Mesothelial cell of epicardium (in vitro differentiated cells): ENCODE data around the gene ATP5MG. TPM values are rescaled to one million over a fixed set of nuclear protein-coding genes. Genes with fewer than 3 reads are reported as not detected.

ENCODE experiments used
- DNase-seq, 2 experiments: peaks; one replicate each; pipeline ENCODE4 v3.0.0; 2021; ENCODE audit warnings: low spot score in 2 of 2; ENCODE audit not compliant: unreplicated experiment in 2 of 2
- H3K27ac Mint-ChIP-seq: 2 replicates; pipeline ENCODE4 v1.8.0; 2021; ENCODE audit warnings: mixed read lengths
- H3K27me3 Mint-ChIP-seq: 2 replicates; pipeline ENCODE4 v1.8.0; 2021; ENCODE audit warnings: low read depth, mixed read lengths
- H3K36me3 Mint-ChIP-seq: 2 replicates; pipeline ENCODE4 v1.8.0; 2021; ENCODE audit warnings: mixed read lengths
- H3K4me1 Mint-ChIP-seq: 2 replicates; pipeline ENCODE4 v1.8.0; 2021; ENCODE audit warnings: mixed read lengths
- H3K4me3 Mint-ChIP-seq: 2 replicates; pipeline ENCODE4 v1.8.0; 2021; ENCODE audit warnings: mild to moderate bottlenecking, moderate library complexity, mixed read lengths
- H3K9me3 Mint-ChIP-seq: 2 replicates; pipeline ENCODE4 v1.8.0; 2021; ENCODE audit warnings: mixed read lengths
- CTCF ChIP-seq: fragments of 200-600 bp; sonication (generic); IDR thresholded peaks from one replicate; pipeline ENCODE4 v1.5.0; 2021; ENCODE audit warnings: antibody characterized with exemption; ENCODE audit not compliant: unreplicated experiment
- total RNA-seq: library from RNA; stranded (reverse); gene quantifications from 3 replicates; pipeline ENCODE4 v1.2.1, GENCODE V29; 2021

The ATP5MG gene
- total RNA-seq, 1 donor from 2014 or later: 180 TPM

- H3K4me3 Mint-ChIP-seq: no peak overlapping the region
- H3K27ac Mint-ChIP-seq: no peak overlapping the region
- no peaks in the 10 kb centered on the region for H3K27me3 Mint-ChIP-seq
- H3K9me3 Mint-ChIP-seq: no peaks in the 10 kb centered on the region
- H3K36me3 Mint-ChIP-seq: no peaks in the 10 kb centered on the region
- no peaks in the 10 kb centered on the region for H3K4me1 Mint-ChIP-seq
- TF ChIP-seq CTCF: no peak
- DNase-seq: no peak
These were observed 17.4 kb downstream of the ATP5MG start for GRCh38 chr11:118418766-118419165.

- no peaks in the 10 kb centered on the region for H3K27me3 Mint-ChIP-seq
- H3K9me3 Mint-ChIP-seq: no peaks in the 10 kb centered on the region
- peaks cover 3% of the 10 kb centered on the region for H3K4me1 Mint-ChIP-seq
- H3K27ac Mint-ChIP-seq: no peak overlapping the region
- no peaks in the 10 kb centered on the region for H3K36me3 Mint-ChIP-seq
- H3K4me3 Mint-ChIP-seq: no peak overlapping the region
- no peak for TF ChIP-seq CTCF
- DNase-seq: no peak
These were observed 26.3 kb downstream of the ATP5MG start for GRCh38 chr11:118427707-118428106.

GRCh38 chr11:118430956-118431355, 29.6 kb downstream of the ATP5MG start:
- H3K4me1 Mint-ChIP-seq: peaks cover 6% of the 10 kb centered on the region
- H3K27me3 Mint-ChIP-seq: no peaks in the 10 kb centered on the region
- H3K36me3 Mint-ChIP-seq: no peaks in the 10 kb centered on the region
- TF ChIP-seq CTCF: no peak
- H3K4me3 Mint-ChIP-seq: no peak overlapping the region
- DNase-seq: no peak
- no peak overlapping the region for H3K27ac Mint-ChIP-seq
- H3K9me3 Mint-ChIP-seq: no peaks in the 10 kb centered on the region

- H3K4me3 Mint-ChIP-seq: peak overlapping the region; percentile 92
- TF ChIP-seq CTCF: no peak
- no peaks in the 10 kb centered on the region for H3K9me3 Mint-ChIP-seq
- DNase-seq: no peak
- H3K4me1 Mint-ChIP-seq: peaks cover 25% of the 10 kb centered on the region
- no peaks in the 10 kb centered on the region for H3K36me3 Mint-ChIP-seq
- H3K27me3 Mint-ChIP-seq: no peaks in the 10 kb centered on the region
- peak overlapping the region; percentile 95 for H3K27ac Mint-ChIP-seq
These were observed 32.7 kb downstream of the ATP5MG start for GRCh38 chr11:118434123-118434552.

GRCh38 chr11:118434553-118435289, 33.3 kb downstream of the ATP5MG start:
- H3K27me3 Mint-ChIP-seq: no peaks in the 10 kb centered on the region
- peak overlapping the region; percentile 92 for H3K4me3 Mint-ChIP-seq
- H3K27ac Mint-ChIP-seq: peak overlapping the region; percentile 95
- H3K4me1 Mint-ChIP-seq: peaks cover 31% of the 10 kb centered on the region
- no peaks in the 10 kb centered on the region for H3K36me3 Mint-ChIP-seq
- TF ChIP-seq CTCF: no peak
- DNase-seq: peak; percentile 35 to 67
- no peaks in the 10 kb centered on the region for H3K9me3 Mint-ChIP-seq
